HCT116 (cell line): ENCODE measurements around the gene COL21A1. TPM values are rescaled to one million over a fixed set of nuclear protein-coding genes. Genes with fewer than 3 reads are reported as not detected.

Experiments
- ATAC-seq: fragments of 200-7000 bp; cut with Tn5 transposase; 2 replicates; pipeline ENCODE4 v1.9.1; 2020; ENCODE audit warnings: mild to moderate bottlenecking, moderate library complexity
- BruUV-seq: library from RNA; stranded (reverse); fragments of 400-500 nt; replicated peaks from 2 replicates; lab custom pipeline; 2021; lab: Mats Ljungman, UMichigan
- CTCF ChIA-PET: fragments of 300-600 bp; sonication (Branson Sonifier 250); formaldehyde crosslinking; loops from one replicate; lab custom pipeline; 2021; ENCODE audit warnings: antibody characterized with exemption; lab: Charles Lee
- POLR2A ChIA-PET: fragments of 300-600, 350-600 bp; sonication (Branson Sonifier 250); formaldehyde crosslinking; loops from one replicate; lab custom pipeline; 2021; ENCODE audit warnings: antibody characterized with exemption; lab: Charles Lee
- RAD21 ChIA-PET, 2 experiments: fragments of 300-600 bp; sonication (Branson Sonifier 250); formaldehyde crosslinking; loops; one replicate each; lab custom pipeline; 2023; ENCODE audit warnings: low total read pairs in 2 of 2; ENCODE audit not compliant: uncharacterized antibody in 2 of 2, unreplicated experiment in 2 of 2, low non-redundant PET in 1 of 2; lab: Charles Lee
- DNase-seq: peaks from one replicate; pipeline ENCODE4 v3.0.0-alpha.2; 2010; ENCODE audit warnings: low read depth, low spot score
- H2AFZ ChIP-seq: fragments of 200-600 bp; shearing (Covaris generic), sonication (generic); 2 replicates; pipeline ENCODE4 v1.6.1; 2017; ENCODE audit warnings: low read depth, mixed run types, mixed read lengths, antibody characterized with exemption, low read length; ENCODE audit not compliant: poor library complexity, severe bottlenecking
- H3K27ac ChIP-seq: 2 replicates; pipeline ENCODE4 v1.5.1; 2012; ENCODE audit warnings: low read depth, low read length
- H3K27me3 ChIP-seq: fragments of 200-600 bp; sonication (generic); 2 replicates; pipeline ENCODE4 v1.6.1; 2016; ENCODE audit warnings: mixed run types, low read length, mixed read lengths; ENCODE audit not compliant: insufficient read depth
- H3K36me3 ChIP-seq, 2 experiments: fragments of 200-500 bp in 1 of 2; fragments of 200-600 bp in 1 of 2; sonication (Bioruptor generic) in 1 of 2; sonication (generic) in 1 of 2; 2 replicates each; pipeline versions ENCODE4 v1.5.1 to v1.6.1; 2014 to 2016; ENCODE audit warnings: low read length in 2 of 2, inconsistent platforms in 1 of 2, mixed read lengths in 1 of 2, mixed run types in 1 of 2; ENCODE audit not compliant: insufficient read depth in 2 of 2, control insufficient read depth in 1 of 2
- H3K4me1 ChIP-seq, 2 experiments: fragments of 200-600 bp in 1 of 2; sonication (generic) in 1 of 2; 2 replicates each; pipeline versions ENCODE4 v1.5.1 to v1.6.1; 2012 to 2017; ENCODE audit warnings: low read length in 2 of 2, inconsistent platforms in 1 of 2, mild to moderate bottlenecking in 1 of 2, mixed read lengths in 1 of 2, mixed run types in 1 of 2, moderate library complexity in 1 of 2; ENCODE audit not compliant: insufficient read depth in 2 of 2, control insufficient read depth in 1 of 2
- H3K4me2 ChIP-seq: fragments of 200-600 bp; sonication (generic); 2 replicates; pipeline ENCODE4 v1.6.1; 2017; ENCODE audit warnings: mixed run types, low read length, mixed read lengths
- H3K4me3 ChIP-seq, 2 experiments: fragments of 200-600 bp in 1 of 2; sonication (generic) in 1 of 2; replicated peaks in 1 of 2; 2 replicates each; pipeline ENCODE4 v1.5.1; 2011 to 2016; ENCODE audit warnings: low read length in 2 of 2, control low read depth in 1 of 2, low read depth in 1 of 2, mild to moderate bottlenecking in 1 of 2, mixed read lengths in 1 of 2, mixed run types in 1 of 2
- H3K79me2 ChIP-seq: fragments of 200-600 bp; sonication (generic); 2 replicates; pipeline ENCODE4 v1.6.1; 2017; ENCODE audit warnings: mild to moderate bottlenecking, mixed run types, low read length, moderate library complexity, mixed read lengths; ENCODE audit not compliant: insufficient read depth
- H3K9ac ChIP-seq: fragments of 200-600 bp; sonication (generic); 2 replicates; pipeline ENCODE4 v1.6.1; 2016; ENCODE audit warnings: low read length, mixed read lengths
- H3K9me2 ChIP-seq: fragments of 200-600 bp; sonication (generic), shearing (Covaris generic); 2 replicates; pipeline ENCODE4 v1.6.1; 2017; ENCODE audit warnings: mixed run types, mild to moderate bottlenecking, moderate library complexity; ENCODE audit not compliant: insufficient read depth
- H3K9me3 ChIP-seq, 2 experiments: fragments of 200-500 bp in 1 of 2; fragments of 200-600 bp in 1 of 2; sonication (Bioruptor generic) in 1 of 2; sonication (generic) in 1 of 2; 2 replicates each; pipeline ENCODE4 v1.6.1; 2014 to 2017; ENCODE audit warnings: low read length in 2 of 2, mixed read lengths in 2 of 2, inconsistent platforms in 1 of 2, low read depth in 1 of 2, mild to moderate bottlenecking in 1 of 2, mixed run types in 1 of 2, moderate library complexity in 1 of 2; ENCODE audit not compliant: control insufficient read depth in 1 of 2, insufficient read depth in 1 of 2
- H4K20me1 ChIP-seq: fragments of 200-600 bp; sonication (generic), shearing (Covaris generic); 2 replicates; pipeline ENCODE4 v1.6.1; 2017; ENCODE audit warnings: mixed run types, mild to moderate bottlenecking, moderate library complexity; ENCODE audit not compliant: insufficient read depth
- CBX3 ChIP-seq: IDR thresholded peaks from 2 replicates; pipeline ENCODE4 v1.6.1; 2012; ENCODE audit warnings: low read depth
- CEBPB ChIP-seq: IDR thresholded peaks from 2 replicates; pipeline ENCODE4 v1.6.1; 2012; ENCODE audit warnings: low read depth
- ELF1 ChIP-seq: IDR thresholded peaks from 2 replicates; pipeline ENCODE4 v1.6.1; 2012; ENCODE audit warnings: low read depth, borderline replicate concordance
- EZH2 ChIP-seq: fragments of 200-600 bp; sonication (generic); IDR thresholded peaks from 2 replicates; pipeline ENCODE4 v1.6.1; 2017; ENCODE audit warnings: antibody characterized with exemption, mixed run types
- EZH2phosphoT487 ChIP-seq: fragments of 200-600 bp; IDR thresholded peaks from 2 replicates; pipeline ENCODE4 v1.6.1; 2018; ENCODE audit warnings: antibody characterized with exemption, borderline replicate concordance
- FOSL1 ChIP-seq: IDR thresholded peaks from 2 replicates; pipeline ENCODE4 v1.6.1; 2012; ENCODE audit warnings: low read depth
- JUND ChIP-seq: IDR thresholded peaks from 2 replicates; pipeline ENCODE4 v1.6.1; 2012
- MAX ChIP-seq: IDR thresholded peaks from 2 replicates; pipeline ENCODE4 v1.6.1; 2012
- POLR2A ChIP-seq: IDR thresholded peaks from 2 replicates; pipeline ENCODE4 v1.7.0; 2011; ENCODE audit warnings: borderline replicate concordance; ENCODE audit not compliant: insufficient read depth, insufficient read length; ENCODE audit errors: extremely low read depth
- POLR2AphosphoS5 ChIP-seq: IDR thresholded peaks from 2 replicates; pipeline ENCODE4 v1.6.1; 2011; ENCODE audit warnings: mild to moderate bottlenecking, low read depth, low read length, moderate library complexity
- RAD21 ChIP-seq: IDR thresholded peaks from 2 replicates; pipeline ENCODE4 v1.6.1; 2012; ENCODE audit warnings: low read depth, mild to moderate bottlenecking
- SIN3A ChIP-seq: IDR thresholded peaks from 2 replicates; pipeline ENCODE4 v1.6.1; 2012; ENCODE audit warnings: low read depth
- SP1 ChIP-seq: IDR thresholded peaks from 2 replicates; pipeline ENCODE4 v1.6.1; 2012; ENCODE audit warnings: low read depth
- SRF ChIP-seq: IDR thresholded peaks from 2 replicates; pipeline ENCODE4 v1.6.1; 2012; ENCODE audit warnings: low read depth
- intact Hi-C: fragments of 100-400 bp; cut with micrococcal nuclease; formaldehyde crosslinking; loops from 2 replicates; pipeline ENCODE4 v1.10.0; 2022
- total RNA-seq: library from RNA; stranded (reverse); gene quantifications from one replicate; pipeline ENCODE4 v1.2.1, GENCODE V29; 2021; ENCODE audit not compliant: unreplicated experiment
- TF ChIP-seq, protein P1 (sequence below), 3 experiments: fragments of 200-600 bp in 1 of 3; sonication (generic) in 1 of 3; IDR thresholded peaks in 2 of 3; conservative IDR thresholded peaks in 1 of 3; 2 replicates each; pipeline ENCODE4 v1.5.1; 2012 to 2017; ENCODE audit warnings: low read depth in 2 of 3, low read length in 2 of 3, antibody characterized with exemption in 1 of 3, borderline replicate concordance in 1 of 3, control low read depth in 1 of 3, mild to moderate bottlenecking in 1 of 3, mixed read lengths in 1 of 3, mixed run types in 1 of 3, moderate library complexity in 1 of 3; ENCODE audit not compliant: insufficient read depth in 1 of 3
- TF ChIP-seq, protein P2 (sequence below): IDR thresholded peaks from 2 replicates; pipeline ENCODE4 v1.6.1; 2012; ENCODE audit warnings: low read depth

Gene COL21A1
- total RNA-seq, 1 experiment from 2014 or later = not detected

DNA sequence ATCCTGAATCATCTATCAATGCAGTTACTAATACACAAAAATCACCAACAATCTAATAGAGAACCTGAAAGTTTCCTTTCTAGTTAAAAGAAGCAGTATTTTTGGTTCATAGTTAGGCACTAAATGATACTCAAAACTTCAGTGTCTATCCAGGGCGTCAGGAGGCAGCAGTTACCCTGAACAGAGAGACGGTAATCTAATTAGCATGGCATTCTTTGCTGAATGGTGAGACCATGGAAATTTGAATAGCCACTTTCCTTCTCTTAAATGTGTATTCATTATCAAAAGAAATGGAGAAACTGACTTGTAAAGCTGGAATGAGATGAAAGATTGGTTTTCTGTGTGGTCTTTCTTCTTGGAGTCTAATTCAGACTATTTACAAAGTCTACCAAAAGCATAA is 225.4 kb downstream of the COL21A1 start:
- intact Hi-C loops = no loop called here
- Histone ChIP-seq H3K4me1 (no peaks in the 10 kb centered on the region), H3K27me3 (no peaks in the 10 kb centered on the region), H3K9me3 (no peaks in the 10 kb centered on the region), H3K9me2 (no peaks in the 10 kb centered on the region), H4K20me1 (no peaks in the 10 kb centered on the region), H3K9ac (no peak overlapping the region), H3K79me2 (no peaks in the 10 kb centered on the region), H3K4me2 (no peak overlapping the region), H3K4me3 (no peak overlapping the region), H3K27ac (no peak overlapping the region), H2AFZ (no peak overlapping the region), H3K36me3 (no peaks in the 10 kb centered on the region)
- RAD21 ChIA-PET = no interaction called here
- POLR2A ChIA-PET = no interaction called here
- TF ChIP-seq, protein P1, sequence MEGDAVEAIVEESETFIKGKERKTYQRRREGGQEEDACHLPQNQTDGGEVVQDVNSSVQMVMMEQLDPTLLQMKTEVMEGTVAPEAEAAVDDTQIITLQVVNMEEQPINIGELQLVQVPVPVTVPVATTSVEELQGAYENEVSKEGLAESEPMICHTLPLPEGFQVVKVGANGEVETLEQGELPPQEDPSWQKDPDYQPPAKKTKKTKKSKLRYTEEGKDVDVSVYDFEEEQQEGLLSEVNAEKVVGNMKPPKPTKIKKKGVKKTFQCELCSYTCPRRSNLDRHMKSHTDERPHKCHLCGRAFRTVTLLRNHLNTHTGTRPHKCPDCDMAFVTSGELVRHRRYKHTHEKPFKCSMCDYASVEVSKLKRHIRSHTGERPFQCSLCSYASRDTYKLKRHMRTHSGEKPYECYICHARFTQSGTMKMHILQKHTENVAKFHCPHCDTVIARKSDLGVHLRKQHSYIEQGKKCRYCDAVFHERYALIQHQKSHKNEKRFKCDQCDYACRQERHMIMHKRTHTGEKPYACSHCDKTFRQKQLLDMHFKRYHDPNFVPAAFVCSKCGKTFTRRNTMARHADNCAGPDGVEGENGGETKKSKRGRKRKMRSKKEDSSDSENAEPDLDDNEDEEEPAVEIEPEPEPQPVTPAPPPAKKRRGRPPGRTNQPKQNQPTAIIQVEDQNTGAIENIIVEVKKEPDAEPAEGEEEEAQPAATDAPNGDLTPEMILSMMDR (IDR thresholded peaks at IDR 0.05 in 2 of 3, conservative IDR thresholded peaks at IDR 0.05 in 1 of 3; ENCODE audit: borderline replicate concordance in 1 of 3, insufficient read depth in 1 of 3, low read depth in 2 of 3, low read length in 2 of 3) = no peak
- TF ChIP-seq MAX (no peak), CBX3 (no peak), ELF1 (no peak), EZH2phosphoT487 (no peak), EZH2 (no peak), POLR2AphosphoS5 (no peak), SRF (no peak), RAD21 (no peak), POLR2A (no peak), SP1 (no peak), SIN3A (no peak), FOSL1 (no peak), CEBPB (no peak), JUND (no peak)
- TF ChIP-seq, protein P2, sequence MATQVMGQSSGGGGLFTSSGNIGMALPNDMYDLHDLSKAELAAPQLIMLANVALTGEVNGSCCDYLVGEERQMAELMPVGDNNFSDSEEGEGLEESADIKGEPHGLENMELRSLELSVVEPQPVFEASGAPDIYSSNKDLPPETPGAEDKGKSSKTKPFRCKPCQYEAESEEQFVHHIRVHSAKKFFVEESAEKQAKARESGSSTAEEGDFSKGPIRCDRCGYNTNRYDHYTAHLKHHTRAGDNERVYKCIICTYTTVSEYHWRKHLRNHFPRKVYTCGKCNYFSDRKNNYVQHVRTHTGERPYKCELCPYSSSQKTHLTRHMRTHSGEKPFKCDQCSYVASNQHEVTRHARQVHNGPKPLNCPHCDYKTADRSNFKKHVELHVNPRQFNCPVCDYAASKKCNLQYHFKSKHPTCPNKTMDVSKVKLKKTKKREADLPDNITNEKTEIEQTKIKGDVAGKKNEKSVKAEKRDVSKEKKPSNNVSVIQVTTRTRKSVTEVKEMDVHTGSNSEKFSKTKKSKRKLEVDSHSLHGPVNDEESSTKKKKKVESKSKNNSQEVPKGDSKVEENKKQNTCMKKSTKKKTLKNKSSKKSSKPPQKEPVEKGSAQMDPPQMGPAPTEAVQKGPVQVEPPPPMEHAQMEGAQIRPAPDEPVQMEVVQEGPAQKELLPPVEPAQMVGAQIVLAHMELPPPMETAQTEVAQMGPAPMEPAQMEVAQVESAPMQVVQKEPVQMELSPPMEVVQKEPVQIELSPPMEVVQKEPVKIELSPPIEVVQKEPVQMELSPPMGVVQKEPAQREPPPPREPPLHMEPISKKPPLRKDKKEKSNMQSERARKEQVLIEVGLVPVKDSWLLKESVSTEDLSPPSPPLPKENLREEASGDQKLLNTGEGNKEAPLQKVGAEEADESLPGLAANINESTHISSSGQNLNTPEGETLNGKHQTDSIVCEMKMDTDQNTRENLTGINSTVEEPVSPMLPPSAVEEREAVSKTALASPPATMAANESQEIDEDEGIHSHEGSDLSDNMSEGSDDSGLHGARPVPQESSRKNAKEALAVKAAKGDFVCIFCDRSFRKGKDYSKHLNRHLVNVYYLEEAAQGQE = no peak
- no TSS peak for BruUV-seq
- ATAC-seq = no peak
- CTCF ChIA-PET = no interaction called here
- DNase-seq = no peak
